Parathyroid adenoma (tissue), 2 donors: ENCODE measurements around the gene FANCG.

Experiments
- H2AFZ ChIP-seq: fragments of 300-600 bp; sonication (generic); one replicate; pipeline ENCODE4 v1.7.0; 2017; ENCODE audit warnings: antibody characterized with exemption, mild to moderate bottlenecking
- H3K27ac ChIP-seq: fragments of 300-600 bp; sonication (generic); one replicate; pipeline ENCODE4 v1.7.0; 2017
- H3K27me3 ChIP-seq: fragments of 300-600 bp; sonication (generic); one replicate; pipeline ENCODE4 v1.7.0; 2017; ENCODE audit warnings: low read length; ENCODE audit not compliant: control insufficient read depth, insufficient read depth
- H3K36me3 ChIP-seq: fragments of 300-600 bp; sonication (generic); one replicate; pipeline ENCODE4 v1.7.0; 2017; ENCODE audit warnings: low read length; ENCODE audit not compliant: control insufficient read depth, insufficient read depth
- H3K4me1 ChIP-seq: fragments of 300-600 bp; sonication (generic); one replicate; pipeline ENCODE4 v1.7.0; 2017; ENCODE audit warnings: control low read depth
- H3K4me2 ChIP-seq: fragments of 300-600 bp; sonication (generic); one replicate; pipeline ENCODE4 v1.7.0; 2017; ENCODE audit warnings: low read length
- H3K4me3 ChIP-seq: fragments of 300-600 bp; sonication (generic); one replicate; pipeline ENCODE4 v1.7.0; 2017; ENCODE audit warnings: low read depth, low read length
- H3K79me2 ChIP-seq: fragments of 300-600 bp; sonication (generic); one replicate; pipeline ENCODE4 v1.7.0; 2017; ENCODE audit warnings: control low read depth
- H3K9ac ChIP-seq: fragments of 300-600 bp; sonication (generic); one replicate; pipeline ENCODE4 v1.7.0; 2017; ENCODE audit warnings: mild to moderate bottlenecking
- H3K9me3 ChIP-seq: fragments of 300-600 bp; sonication (generic); one replicate; pipeline ENCODE4 v1.7.0; 2017; ENCODE audit warnings: low read length; ENCODE audit not compliant: control insufficient read depth
- TF ChIP-seq, protein P1 (sequence below): fragments of 300-600 bp; sonication (generic); IDR thresholded peaks from one replicate; pipeline ENCODE4 v1.7.0; 2017; ENCODE audit warnings: antibody characterized with exemption, mild to moderate bottlenecking
- donor health status: primary hyperparathyroidism.

Gene FANCG

GRCh38 chr9:35076848-35077247 is 2.9 kb downstream of the FANCG start:
- Histone ChIP-seq H3K4me2 (no peak overlapping the region), H3K9ac (no peak overlapping the region), H3K27me3 (no peaks in the 10 kb centered on the region), H3K79me2 (no peaks in the 10 kb centered on the region), H3K9me3 (no peaks in the 10 kb centered on the region), H3K36me3 (no peaks in the 10 kb centered on the region), H3K4me3 (no peak overlapping the region), H3K4me1 (peaks cover 2% of the 10 kb centered on the region), H3K27ac (no peak overlapping the region), H2AFZ (no peak overlapping the region)
- TF ChIP-seq, protein P1, sequence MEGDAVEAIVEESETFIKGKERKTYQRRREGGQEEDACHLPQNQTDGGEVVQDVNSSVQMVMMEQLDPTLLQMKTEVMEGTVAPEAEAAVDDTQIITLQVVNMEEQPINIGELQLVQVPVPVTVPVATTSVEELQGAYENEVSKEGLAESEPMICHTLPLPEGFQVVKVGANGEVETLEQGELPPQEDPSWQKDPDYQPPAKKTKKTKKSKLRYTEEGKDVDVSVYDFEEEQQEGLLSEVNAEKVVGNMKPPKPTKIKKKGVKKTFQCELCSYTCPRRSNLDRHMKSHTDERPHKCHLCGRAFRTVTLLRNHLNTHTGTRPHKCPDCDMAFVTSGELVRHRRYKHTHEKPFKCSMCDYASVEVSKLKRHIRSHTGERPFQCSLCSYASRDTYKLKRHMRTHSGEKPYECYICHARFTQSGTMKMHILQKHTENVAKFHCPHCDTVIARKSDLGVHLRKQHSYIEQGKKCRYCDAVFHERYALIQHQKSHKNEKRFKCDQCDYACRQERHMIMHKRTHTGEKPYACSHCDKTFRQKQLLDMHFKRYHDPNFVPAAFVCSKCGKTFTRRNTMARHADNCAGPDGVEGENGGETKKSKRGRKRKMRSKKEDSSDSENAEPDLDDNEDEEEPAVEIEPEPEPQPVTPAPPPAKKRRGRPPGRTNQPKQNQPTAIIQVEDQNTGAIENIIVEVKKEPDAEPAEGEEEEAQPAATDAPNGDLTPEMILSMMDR: no peak

DNA sequence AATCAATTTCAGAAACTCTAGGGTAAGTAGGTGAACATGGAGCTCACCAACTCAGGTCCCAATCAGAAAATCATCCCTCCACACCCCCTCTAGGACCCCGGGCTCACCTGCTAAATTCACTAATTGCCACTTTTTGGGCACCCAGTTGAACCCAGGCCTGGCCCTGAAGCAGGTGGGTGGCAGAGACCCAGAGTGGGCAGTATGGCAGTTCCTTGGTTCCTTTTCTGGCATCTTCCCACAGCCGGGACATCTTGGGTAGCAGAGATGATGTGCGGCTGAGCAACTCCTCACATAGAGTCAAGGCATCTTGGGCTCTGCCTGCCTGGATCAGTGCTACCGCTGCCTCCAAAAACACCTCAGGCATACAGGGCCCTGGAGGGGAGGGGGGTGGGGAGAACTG is 4.4 kb downstream of the FANCG start:
- Histone ChIP-seq H3K4me3 (no peak overlapping the region), H3K36me3 (no peaks in the 10 kb centered on the region), H3K27me3 (no peaks in the 10 kb centered on the region), H2AFZ (no peak overlapping the region), H3K9ac (no peak overlapping the region), H3K4me2 (no peak overlapping the region), H3K79me2 (peaks cover 5% of the 10 kb centered on the region), H3K9me3 (no peaks in the 10 kb centered on the region), H3K4me1 (peaks cover 9% of the 10 kb centered on the region), H3K27ac (no peak overlapping the region)
- TF ChIP-seq, protein P1: no peak

- Histone ChIP-seq H3K9ac (no peak overlapping the region), H3K27ac (no peak overlapping the region), H3K4me2 (no peak overlapping the region), H3K27me3 (no peaks in the 10 kb centered on the region), H3K4me3 (no peak overlapping the region), H2AFZ (no peak overlapping the region), H3K79me2 (peaks cover 11% of the 10 kb centered on the region), H3K4me1 (peaks cover 14% of the 10 kb centered on the region), H3K9me3 (no peaks in the 10 kb centered on the region), H3K36me3 (no peaks in the 10 kb centered on the region)
- TF ChIP-seq, protein P1: no peak
Observed at GRCh38 chr9:35074791-35075190, 5.0 kb downstream of the FANCG start.

GRCh38 chr9:35074141-35074540 is 5.6 kb downstream of the FANCG start:
- Histone ChIP-seq H3K36me3 (no peaks in the 10 kb centered on the region), H3K27me3 (no peaks in the 10 kb centered on the region), H3K4me3 (no peak overlapping the region), H3K27ac (no peak overlapping the region), H2AFZ (no peak overlapping the region), H3K9me3 (no peaks in the 10 kb centered on the region), H3K9ac (no peak overlapping the region), H3K79me2 (peaks cover 15% of the 10 kb centered on the region), H3K4me2 (no peak overlapping the region), H3K4me1 (peaks cover 17% of the 10 kb centered on the region)
- TF ChIP-seq, protein P1: no peak

DNA sequence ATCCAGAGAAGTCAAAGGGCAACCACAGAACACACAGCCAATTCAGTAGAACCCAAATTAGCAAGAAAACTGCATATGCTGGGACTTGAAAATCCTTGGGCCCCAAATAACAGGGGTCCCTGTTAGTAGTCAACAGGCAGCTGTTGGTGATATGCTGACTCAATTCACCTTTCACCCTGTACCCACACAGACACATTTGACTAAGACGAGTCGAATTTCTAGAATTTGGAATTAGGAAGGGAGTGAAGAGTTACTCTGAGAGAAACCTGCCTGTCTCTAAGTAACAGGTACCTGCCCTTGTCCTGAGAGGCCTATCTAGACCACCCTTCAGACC is 6.5 kb downstream of the FANCG start:
- H2AFZ ChIP-seq: peak overlapping the region; percentile 69
- peak overlapping the region; percentile 79 for H3K4me2 ChIP-seq
- H3K27me3 ChIP-seq: no peaks in the 10 kb centered on the region
- H3K9me3 ChIP-seq: no peaks in the 10 kb centered on the region
- peaks cover 24% of the 10 kb centered on the region for H3K79me2 ChIP-seq
- no peaks in the 10 kb centered on the region for H3K36me3 ChIP-seq
- H3K9ac ChIP-seq: no peak overlapping the region
- H3K4me1 ChIP-seq: peaks cover 15% of the 10 kb centered on the region
- H3K4me3 ChIP-seq: peak overlapping the region; percentile 97
- TF ChIP-seq, protein P1: no peak
- H3K27ac ChIP-seq: peak overlapping the region; percentile 61
